Cardiac ventricle fibroblast (primary cell): ENCODE measurements around the gene POLDIP3. TPM values are rescaled to one million over a fixed set of nuclear protein-coding genes. Genes with fewer than 3 reads are reported as not detected.

Source experiments
- total RNA-seq: library from RNA; depleted of rRNA; stranded (reverse); fragments of >200 nt; gene quantifications from 2 replicates; pipeline ENCODE4 v1.2.3, GENCODE V29; 2015

The POLDIP3 gene, protein sequence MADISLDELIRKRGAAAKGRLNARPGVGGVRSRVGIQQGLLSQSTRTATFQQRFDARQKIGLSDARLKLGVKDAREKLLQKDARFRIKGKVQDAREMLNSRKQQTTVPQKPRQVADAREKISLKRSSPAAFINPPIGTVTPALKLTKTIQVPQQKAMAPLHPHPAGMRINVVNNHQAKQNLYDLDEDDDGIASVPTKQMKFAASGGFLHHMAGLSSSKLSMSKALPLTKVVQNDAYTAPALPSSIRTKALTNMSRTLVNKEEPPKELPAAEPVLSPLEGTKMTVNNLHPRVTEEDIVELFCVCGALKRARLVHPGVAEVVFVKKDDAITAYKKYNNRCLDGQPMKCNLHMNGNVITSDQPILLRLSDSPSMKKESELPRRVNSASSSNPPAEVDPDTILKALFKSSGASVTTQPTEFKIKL
- 30.2 and 32.2 TPM in 2 replicates for total RNA-seq

GRCh38 chr22:42614312-42615091, at the start of gene POLDIP3:
TSS of gene POLDIP3 (minus strand) at chr22:42614883. CDS start at chr22:42614857, 26 bp downstream.

DNA sequence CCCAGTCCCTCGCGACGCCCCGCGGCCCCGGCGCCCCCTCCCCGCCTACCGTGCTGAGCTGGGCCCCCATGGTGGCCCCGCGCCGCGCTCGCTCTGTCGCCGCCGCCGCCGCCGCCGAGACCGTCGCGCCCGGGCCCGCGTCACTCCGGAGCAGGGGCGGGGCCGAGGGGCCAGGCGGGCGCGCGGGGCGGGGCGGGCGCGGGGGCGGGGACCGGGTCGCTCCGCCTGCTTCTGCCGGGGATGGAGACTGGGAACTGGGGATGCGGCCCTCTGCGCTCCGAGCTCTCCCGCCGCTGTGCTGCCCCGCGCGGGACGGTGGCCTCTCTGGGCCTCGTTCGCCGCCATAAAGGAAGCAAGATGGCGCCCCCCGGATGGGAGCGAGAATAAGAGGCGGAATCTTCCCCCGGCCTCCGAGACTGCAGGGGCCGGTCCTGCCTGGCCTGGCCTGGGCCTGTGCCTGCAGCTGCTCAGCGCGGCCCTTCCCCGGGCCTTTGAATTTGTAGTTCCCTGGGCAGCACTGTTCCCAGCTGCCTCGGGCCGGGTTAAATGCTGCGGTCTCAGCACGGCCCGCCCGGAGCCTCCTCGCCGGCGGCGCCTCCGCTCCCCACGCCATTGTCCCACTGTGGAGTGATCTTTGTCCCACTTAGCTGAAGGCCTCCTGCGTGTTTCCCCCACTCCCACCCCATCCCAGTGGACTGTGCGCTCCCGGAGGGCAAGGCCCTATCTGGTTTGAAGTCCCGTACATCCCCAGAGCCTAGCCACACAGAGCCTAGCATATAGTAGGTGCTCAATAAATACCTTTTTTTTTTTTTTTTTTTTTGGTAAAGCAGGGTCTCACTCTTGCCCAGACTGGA, 34.8 kb upstream of the POLDIP3 start, which contains the start of gene CYB5R3:
Gene CYB5R3 (minus strand): TSS at position 147 of the 854 bp plus-strand sequence. CDS start 77 bp downstream, at position 70.

GRCh38 chr22:42553475-42554361, 61.0 kb downstream of the POLDIP3 start, which contains the start of gene SERHL2:
TSS of gene SERHL2 (plus strand) at chr22:42553956. CDS start at chr22:42554021, 65 bp downstream.

Other genes starting within 250 kb of the POLDIP3 start
- gene NFAM1, start 182.5 kb downstream of the POLDIP3 start, total RNA-seq = 0.05 and 0.06 TPM in 2 replicates
- gene RRP7A, start 95.1 kb downstream of the POLDIP3 start, total RNA-seq = 15.0 and 18.7 TPM in 2 replicates
- 1.9 and 3.6 TPM in 2 replicates for gene SERHL2, start 60.9 kb downstream of the POLDIP3 start, total RNA-seq
- gene ATP5MGL, start 25.7 kb upstream of the POLDIP3 start, total RNA-seq = not detected in 2 replicates
- gene CYB5R3, start 34.5 kb upstream of the POLDIP3 start, total RNA-seq = 143 and 148 TPM in 2 replicates
- gene A4GALT, start 106.0 kb upstream of the POLDIP3 start, total RNA-seq = 33.6 and 34.8 TPM in 2 replicates
- 43.6 and 44.8 TPM in 2 replicates for gene ARFGAP3, start 242.4 kb upstream of the POLDIP3 start, total RNA-seq